Neuron (in vitro differentiated cells): ENCODE measurements around the gene PLEKHG2.
A peak's percentile ranks its signal among the peaks of the same experiment; 100 is the strongest.

Source experiments
- H2AFZ ChIP-seq: one replicate; pipeline ENCODE4 v1.6.1; 2013; ENCODE audit warnings: low read depth, mild to moderate bottlenecking, inconsistent platforms, low read length, moderate library complexity
- H3K27me3 ChIP-seq: one replicate; pipeline ENCODE4 v1.6.1; 2013; ENCODE audit warnings: low read length; ENCODE audit not compliant: insufficient read depth
- H3K36me3 ChIP-seq: one replicate; pipeline ENCODE4 v1.6.1; 2013; ENCODE audit warnings: low read length; ENCODE audit not compliant: insufficient read depth
- H3K4me1 ChIP-seq: one replicate; pipeline ENCODE4 v1.6.1; 2013; ENCODE audit warnings: low read length; ENCODE audit not compliant: insufficient read depth
- H3K4me3 ChIP-seq: 2 replicates; pipeline ENCODE4 v1.5.1; 2013; ENCODE audit warnings: mild to moderate bottlenecking, low read length, moderate library complexity
- H3K9me3 ChIP-seq: one replicate; pipeline ENCODE4 v1.6.1; 2013; ENCODE audit warnings: low read length

PLEKHG2 gene

GRCh38 chr19:39397360-39398296, 14.8 kb upstream of the PLEKHG2 start:
- Histone ChIP-seq H3K4me1 (peaks cover 12% of the 10 kb centered on the region), H2AFZ (no peak overlapping the region), H3K9me3 (no peaks in the 10 kb centered on the region), H3K27me3 (no peaks in the 10 kb centered on the region), H3K4me3 (no peak overlapping the region), H3K36me3 (peaks cover 14% of the 10 kb centered on the region)

- no peak overlapping the region for H2AFZ ChIP-seq
- peaks cover 13% of the 10 kb centered on the region for H3K36me3 ChIP-seq
- H3K4me1 ChIP-seq = peaks cover 15% of the 10 kb centered on the region
- H3K27me3 ChIP-seq = no peaks in the 10 kb centered on the region
- no peak overlapping the region for H3K4me3 ChIP-seq
- no peaks in the 10 kb centered on the region for H3K9me3 ChIP-seq
Measured at GRCh38 chr19:39398297-39398864, 14.1 kb upstream of the PLEKHG2 start.

GRCh38 chr19:39399668-39400050, 12.8 kb upstream of the PLEKHG2 start:
- Histone ChIP-seq H3K27me3 (no peaks in the 10 kb centered on the region), H3K36me3 (peaks cover 5% of the 10 kb centered on the region), H2AFZ (no peak overlapping the region), H3K4me3 (no peak overlapping the region), H3K4me1 (peaks cover 22% of the 10 kb centered on the region), H3K9me3 (no peaks in the 10 kb centered on the region)

- H3K36me3 ChIP-seq = peaks cover 3% of the 10 kb centered on the region
- no peak overlapping the region for H3K4me3 ChIP-seq
- H3K4me1 ChIP-seq = peaks cover 22% of the 10 kb centered on the region
- H2AFZ ChIP-seq = no peak overlapping the region
- H3K9me3 ChIP-seq = no peaks in the 10 kb centered on the region
- no peaks in the 10 kb centered on the region for H3K27me3 ChIP-seq
Measured at GRCh38 chr19:39400061-39400460, 12.4 kb upstream of the PLEKHG2 start.

- Histone ChIP-seq H3K27me3 (no peaks in the 10 kb centered on the region), H3K9me3 (no peaks in the 10 kb centered on the region), H3K4me3 (no peak overlapping the region), H3K36me3 (peaks cover 3% of the 10 kb centered on the region), H2AFZ (no peak overlapping the region), H3K4me1 (peaks cover 27% of the 10 kb centered on the region)
Measured at GRCh38 chr19:39401070-39401548, 11.4 kb upstream of the PLEKHG2 start.

- Histone ChIP-seq H3K4me3 (peak overlapping the region; percentile 50), H2AFZ (no peak overlapping the region), H3K9me3 (no peaks in the 10 kb centered on the region), H3K36me3 (peaks cover 3% of the 10 kb centered on the region), H3K27me3 (no peaks in the 10 kb centered on the region), H3K4me1 (peaks cover 30% of the 10 kb centered on the region)
Measured at GRCh38 chr19:39401549-39402345, 10.7 kb upstream of the PLEKHG2 start.

GRCh38 chr19:39402346-39403300, 9.8 kb upstream of the PLEKHG2 start:
- peaks cover 36% of the 10 kb centered on the region for H3K4me1 ChIP-seq
- H3K4me3 ChIP-seq = peak overlapping the region; percentile 50
- no peak overlapping the region for H2AFZ ChIP-seq
- H3K36me3 ChIP-seq = peaks cover 3% of the 10 kb centered on the region
- H3K9me3 ChIP-seq = no peaks in the 10 kb centered on the region
- no peaks in the 10 kb centered on the region for H3K27me3 ChIP-seq

- H3K36me3 ChIP-seq = peaks cover 2% of the 10 kb centered on the region
- no peak overlapping the region for H2AFZ ChIP-seq
- H3K4me3 ChIP-seq = peak overlapping the region; percentile 50
- no peaks in the 10 kb centered on the region for H3K27me3 ChIP-seq
- no peaks in the 10 kb centered on the region for H3K9me3 ChIP-seq
- H3K4me1 ChIP-seq = peaks cover 36% of the 10 kb centered on the region
Measured at GRCh38 chr19:39403331-39404312, 8.8 kb upstream of the PLEKHG2 start.

- Histone ChIP-seq H3K9me3 (no peaks in the 10 kb centered on the region), H3K4me1 (peaks cover 40% of the 10 kb centered on the region), H3K27me3 (no peaks in the 10 kb centered on the region), H3K4me3 (no peak overlapping the region), H3K36me3 (no peaks in the 10 kb centered on the region), H2AFZ (no peak overlapping the region)
Measured at GRCh38 chr19:39405261-39405957, 7.1 kb upstream of the PLEKHG2 start.

- Histone ChIP-seq H3K9me3 (no peaks in the 10 kb centered on the region), H3K27me3 (no peaks in the 10 kb centered on the region), H3K36me3 (no peaks in the 10 kb centered on the region), H3K4me3 (peak overlapping the region; percentile 60), H3K4me1 (peaks cover 47% of the 10 kb centered on the region), H2AFZ (no peak overlapping the region)
Measured at GRCh38 chr19:39405958-39406655, 6.4 kb upstream of the PLEKHG2 start.
